ENCODE results near the gene SLC39A9.

The SLC39A9 gene

DNA sequence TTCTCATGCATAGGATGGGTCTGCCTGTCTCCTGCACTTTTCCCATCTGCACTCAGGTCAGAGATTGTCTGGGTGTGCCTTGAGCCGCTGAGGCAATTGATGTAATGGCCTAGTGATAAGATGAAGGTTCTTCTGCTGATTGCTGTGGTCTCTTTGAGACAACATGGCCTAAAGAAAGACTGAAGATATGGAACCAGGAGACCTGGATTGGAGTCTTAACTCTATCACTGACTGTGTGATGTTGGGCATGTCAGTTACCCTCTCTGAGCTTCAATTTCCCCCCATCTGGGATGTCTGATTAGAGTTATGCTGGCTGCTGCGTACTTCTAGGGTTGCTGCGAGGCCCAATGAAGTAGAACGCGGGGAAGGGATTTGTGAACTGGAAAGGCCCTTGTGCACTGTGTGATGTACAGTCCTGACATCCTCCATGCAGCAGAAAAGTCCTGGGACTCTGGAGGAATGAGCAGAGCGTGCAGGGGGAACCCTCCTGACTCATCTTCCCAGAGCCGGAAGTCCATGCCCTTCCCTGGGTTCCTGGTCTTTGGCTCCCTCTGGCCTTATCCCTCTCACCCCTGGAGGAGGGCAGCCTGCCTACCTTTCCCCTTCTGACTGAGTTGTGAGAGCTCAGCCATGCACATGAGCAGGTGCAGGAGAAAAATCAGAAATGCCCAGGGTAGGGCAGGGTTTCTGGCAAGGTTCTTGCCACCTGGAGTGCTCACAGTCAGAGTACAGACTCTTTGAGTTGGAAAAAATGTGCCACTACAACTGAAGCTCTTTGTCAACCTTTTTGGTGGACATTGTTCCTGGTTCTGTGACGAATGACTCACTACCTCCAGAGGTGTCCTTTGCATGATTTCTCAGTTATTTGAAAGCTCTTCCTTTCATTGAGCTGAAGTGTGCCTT, 107.1 kb downstream of the SLC39A9 start:
- DNase-seq: no peak

- DNase-seq: no peak
Measured at GRCh38 chr14:69506241-69506595, 107.7 kb downstream of the SLC39A9 start.

Measured in hematopoietic multipotent progenitor cell treated with erythropoietin and hydrocortisone succinate and interleukin-3 and kit ligand, for 6 days (in vitro differentiated cells).